Rectal smooth muscle tissue (tissue), 1 donor: ENCODE results near the gene ANKRD36C.
"Not testable (repeated sequence)": the region's sequence is repeated elsewhere in the genome, so short reads cannot be mapped to it uniquely, and the experiment has no call there.

Source experiments
- H3K27ac ChIP-seq: one replicate; pipeline ENCODE4 v1.7.0; 2013; ENCODE audit warnings: low read depth, low read length, inconsistent platforms
- H3K27me3 ChIP-seq: one replicate; pipeline ENCODE4 v1.7.0; 2013; ENCODE audit warnings: low read length; ENCODE audit not compliant: control insufficient read depth, insufficient read depth
- H3K36me3 ChIP-seq: one replicate; pipeline ENCODE4 v1.7.0; 2013; ENCODE audit warnings: low read length; ENCODE audit not compliant: control insufficient read depth, insufficient read depth
- H3K4me1 ChIP-seq: one replicate; pipeline ENCODE4 v1.7.0; 2013; ENCODE audit warnings: low read length; ENCODE audit not compliant: control insufficient read depth, insufficient read depth
- H3K4me3 ChIP-seq: one replicate; pipeline ENCODE4 v1.7.0; 2013; ENCODE audit warnings: low read length
- H3K9ac ChIP-seq: one replicate; pipeline ENCODE4 v1.7.0; 2013; ENCODE audit warnings: low read length

The ANKRD36C gene

DNA sequence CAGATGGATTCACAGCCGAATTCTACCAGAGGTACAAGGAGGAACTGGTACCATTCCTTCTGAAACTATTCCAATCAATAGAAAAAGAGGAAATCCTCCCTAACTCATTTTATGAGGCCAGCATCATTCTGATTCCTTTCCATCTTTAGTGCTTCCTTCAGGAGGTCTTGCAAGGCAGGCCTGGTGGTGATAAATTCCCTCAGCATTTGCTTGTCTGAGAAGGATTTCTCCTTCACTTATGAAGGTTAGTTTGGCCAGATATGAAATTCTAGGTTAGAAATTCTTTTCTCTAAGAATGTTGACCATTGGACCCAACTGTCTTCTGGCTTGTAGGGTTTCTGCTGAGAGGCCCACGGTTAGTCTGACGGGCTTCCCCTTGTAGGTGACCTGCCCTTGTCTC lies 167.4 kb downstream of the ANKRD36C start:
- H3K27ac ChIP-seq, H3K4me3 ChIP-seq, H3K9ac ChIP-seq: not testable (repeated sequence)

DNA sequence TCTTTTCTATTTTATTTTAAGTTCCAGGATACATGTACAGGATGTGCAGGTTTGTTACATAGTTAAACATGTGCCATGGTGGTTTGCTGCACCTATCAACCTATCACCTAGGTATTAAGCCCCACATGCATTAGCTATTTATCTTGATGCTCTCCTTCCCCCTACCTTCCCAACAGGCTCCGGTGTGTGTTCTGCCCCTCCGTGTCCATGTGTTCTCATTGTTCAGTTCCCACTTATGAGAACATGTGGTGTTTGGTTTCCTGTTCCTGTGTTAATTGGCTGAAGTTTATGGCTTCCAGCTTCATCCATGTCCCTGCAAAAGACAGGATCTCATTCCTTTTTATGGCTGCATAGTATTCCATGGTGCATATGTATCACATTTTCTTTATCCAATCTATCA lies 174.1 kb downstream of the ANKRD36C start:
- H3K27me3 ChIP-seq, H3K4me1 ChIP-seq, H3K4me3 ChIP-seq, H3K27ac ChIP-seq, H3K9ac ChIP-seq, H3K36me3 ChIP-seq: not testable (repeated sequence)

More for the DNA sequence above, 167.4 kb downstream of the ANKRD36C start:
- H3K27me3 ChIP-seq, H3K36me3 ChIP-seq, H3K4me1 ChIP-seq: not testable (repeated sequence)

DNA sequence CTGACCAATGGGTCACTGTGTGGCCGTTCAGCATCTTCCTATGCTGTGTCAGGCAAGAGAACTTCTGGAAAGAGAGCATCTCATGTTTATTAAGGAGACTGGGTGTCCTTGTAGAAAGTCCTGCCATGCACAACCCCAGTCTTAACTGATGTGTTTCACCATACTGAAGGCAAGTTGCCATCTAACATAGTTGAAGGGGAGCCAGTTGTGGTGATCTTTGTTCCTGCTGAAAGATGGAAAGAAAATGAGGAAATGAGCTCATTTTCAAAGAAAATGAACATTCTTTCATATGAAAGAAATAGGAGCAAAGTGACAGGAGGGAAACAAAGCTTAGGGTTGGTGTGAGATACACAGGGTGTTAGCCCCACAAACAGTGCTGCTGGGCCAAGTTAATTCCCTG lies 178.3 kb downstream of the ANKRD36C start:
- not testable (repeated sequence) for H3K27ac ChIP-seq, H3K4me1 ChIP-seq, H3K36me3 ChIP-seq, H3K4me3 ChIP-seq, H3K27me3 ChIP-seq, H3K9ac ChIP-seq

DNA sequence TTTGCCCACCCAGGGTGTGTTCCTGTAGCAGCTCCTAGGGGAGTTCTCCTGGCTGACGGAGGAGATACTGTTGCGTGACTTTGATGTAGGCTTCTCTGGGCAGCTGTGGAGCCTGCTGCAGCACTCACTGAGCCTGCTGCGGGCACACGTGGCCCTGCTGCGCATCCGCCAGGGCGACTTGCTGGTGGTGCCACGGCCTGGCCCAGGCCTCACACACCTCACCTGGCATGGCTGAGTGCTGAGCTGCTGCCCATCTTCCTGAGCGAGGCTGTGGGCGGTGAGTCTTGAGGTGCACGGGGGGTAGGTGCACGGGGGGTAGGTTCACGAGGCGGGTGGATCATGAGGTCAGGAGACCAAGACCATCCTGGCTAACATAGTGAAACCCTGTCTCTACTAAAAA lies 191.7 kb downstream of the ANKRD36C start:
- H3K4me3 ChIP-seq, result no peak overlapping the region
- no peak overlapping the region for H3K9ac ChIP-seq
- no peak overlapping the region for H3K27ac ChIP-seq
- H3K36me3 ChIP-seq, result no peaks in the 10 kb centered on the region
- no peaks in the 10 kb centered on the region for H3K4me1 ChIP-seq
- no peaks in the 10 kb centered on the region for H3K27me3 ChIP-seq

DNA sequence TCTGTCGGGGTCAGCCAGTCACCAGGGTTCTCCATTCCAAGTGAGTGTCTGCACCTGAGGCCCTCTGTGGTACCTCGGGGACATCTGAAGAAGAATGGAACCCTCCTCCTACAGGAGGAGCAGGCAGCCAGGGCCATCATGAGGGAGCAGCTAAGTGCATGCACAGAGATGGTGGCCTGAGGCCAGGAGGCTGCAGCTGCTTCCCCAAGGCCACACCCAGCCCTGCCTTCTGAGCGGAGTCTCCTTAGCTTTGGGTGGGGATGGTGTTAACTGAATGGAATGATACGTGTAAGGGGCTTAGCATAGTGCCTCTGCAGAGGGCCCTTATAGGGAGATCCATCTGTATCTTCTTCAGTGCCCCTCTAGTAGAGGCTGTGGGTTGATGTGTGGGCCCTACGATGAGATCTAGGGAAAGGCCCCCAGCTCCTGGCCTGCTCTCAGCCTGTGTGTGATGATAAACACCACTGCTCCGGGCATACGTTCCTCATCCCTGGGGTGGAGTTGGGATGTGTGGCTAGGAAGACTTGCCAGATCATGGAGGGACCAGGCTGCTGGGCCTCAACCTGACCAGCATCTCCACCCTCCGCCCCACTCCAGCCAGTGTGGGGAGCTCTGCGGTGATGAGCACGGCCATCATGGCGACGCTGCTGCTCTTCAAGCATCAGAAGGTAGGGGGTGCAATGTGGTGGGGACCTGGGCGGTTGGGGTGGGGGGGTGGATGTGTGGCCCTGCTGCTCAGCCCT lies 192.3 kb downstream of the ANKRD36C start:
- not testable (repeated sequence) for H3K9ac ChIP-seq, H3K27ac ChIP-seq, H3K4me1 ChIP-seq, H3K4me3 ChIP-seq, H3K36me3 ChIP-seq, H3K27me3 ChIP-seq

DNA sequence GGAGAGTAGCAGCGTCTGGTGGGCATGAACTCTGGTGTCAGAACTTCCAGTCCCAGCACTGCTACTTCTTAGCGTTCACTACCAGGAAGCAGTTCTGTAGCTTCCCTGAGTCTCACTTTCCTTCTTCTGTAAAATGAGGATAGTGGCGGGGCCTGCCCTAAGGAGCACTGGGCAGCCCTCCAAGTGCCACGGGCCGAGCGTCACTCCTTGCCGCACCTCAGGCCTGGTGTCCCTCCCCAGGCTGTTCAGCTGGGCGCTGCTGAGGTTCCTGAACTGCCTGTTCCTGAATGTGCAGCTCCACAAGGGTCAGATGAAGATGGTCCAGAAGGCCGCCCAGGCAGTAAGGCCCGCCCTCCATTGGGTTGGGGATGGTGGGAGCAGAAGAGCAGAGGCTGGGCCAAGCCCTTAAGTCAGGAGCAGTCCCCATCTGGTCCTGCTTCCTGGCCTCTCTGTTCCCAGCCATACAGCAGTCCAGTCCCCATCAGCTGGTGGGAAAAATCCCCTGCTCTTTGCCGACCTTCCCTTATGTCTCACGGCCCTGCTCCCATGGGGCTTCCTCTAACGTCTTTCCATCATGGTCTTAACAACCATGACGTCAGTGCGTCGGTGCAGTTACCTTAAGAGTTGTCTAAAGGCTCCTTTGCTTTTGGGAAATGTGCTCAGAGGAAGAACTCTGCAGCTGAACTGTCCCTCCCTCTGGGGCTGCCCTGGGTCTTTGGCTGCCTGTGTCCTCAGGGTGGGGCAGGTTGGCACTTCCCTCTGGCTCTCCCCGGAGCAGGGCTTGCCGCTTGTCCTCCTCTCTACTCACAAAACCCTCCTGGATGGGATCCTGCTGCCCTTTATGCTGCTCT lies 195.2 kb downstream of the ANKRD36C start:
- not testable (repeated sequence) for H3K27ac ChIP-seq, H3K36me3 ChIP-seq

DNA sequence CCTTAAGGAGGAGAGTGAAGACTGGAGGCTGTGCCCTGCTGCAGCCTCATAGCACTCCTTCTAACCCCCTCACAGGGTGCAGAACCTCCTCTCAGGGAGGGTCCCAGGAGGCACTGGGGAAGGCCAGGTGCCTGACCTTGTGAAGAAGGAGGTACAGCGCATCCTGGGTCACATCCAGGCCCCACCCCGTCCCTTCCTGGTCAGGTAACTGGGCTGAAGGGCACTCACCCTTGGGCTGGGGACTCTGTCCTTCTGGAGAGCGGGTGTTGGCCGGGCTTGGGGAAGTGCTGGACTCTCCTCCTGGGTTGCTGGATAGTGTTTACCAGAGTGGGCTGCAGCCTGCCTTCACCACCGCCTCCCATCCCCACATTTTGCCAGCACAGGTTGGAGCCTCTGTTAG lies 197.7 kb downstream of the ANKRD36C start:
- H3K4me3 ChIP-seq, H3K9ac ChIP-seq, H3K27ac ChIP-seq, H3K4me1 ChIP-seq, H3K36me3 ChIP-seq, H3K27me3 ChIP-seq: not testable (repeated sequence)

More for the DNA sequence above, 195.2 kb downstream of the ANKRD36C start:
- H3K4me1 ChIP-seq, H3K4me3 ChIP-seq, H3K9ac ChIP-seq, H3K27me3 ChIP-seq: not testable (repeated sequence)

DNA sequence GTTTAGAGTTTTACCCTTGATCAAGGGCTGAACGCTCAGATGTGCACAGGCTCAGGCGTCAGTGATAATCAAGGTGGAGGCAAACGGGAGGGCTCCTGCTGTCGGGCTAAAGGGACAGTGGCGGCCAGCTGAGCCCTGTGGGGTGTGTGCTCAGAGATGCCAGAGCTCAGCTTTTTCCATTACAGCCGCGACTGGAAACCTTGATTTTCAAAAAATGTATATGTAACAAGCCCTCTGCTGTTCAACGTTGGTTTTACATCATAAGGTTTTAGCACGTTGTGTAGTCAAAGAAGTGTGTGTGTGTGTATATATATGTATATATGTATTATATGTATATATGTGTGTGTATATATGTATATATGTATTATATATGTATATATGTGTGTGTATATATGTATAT lies 201.4 kb downstream of the ANKRD36C start:
- not testable (repeated sequence) for H3K4me1 ChIP-seq, H3K27me3 ChIP-seq, H3K27ac ChIP-seq, H3K9ac ChIP-seq, H3K4me3 ChIP-seq, H3K36me3 ChIP-seq

DNA sequence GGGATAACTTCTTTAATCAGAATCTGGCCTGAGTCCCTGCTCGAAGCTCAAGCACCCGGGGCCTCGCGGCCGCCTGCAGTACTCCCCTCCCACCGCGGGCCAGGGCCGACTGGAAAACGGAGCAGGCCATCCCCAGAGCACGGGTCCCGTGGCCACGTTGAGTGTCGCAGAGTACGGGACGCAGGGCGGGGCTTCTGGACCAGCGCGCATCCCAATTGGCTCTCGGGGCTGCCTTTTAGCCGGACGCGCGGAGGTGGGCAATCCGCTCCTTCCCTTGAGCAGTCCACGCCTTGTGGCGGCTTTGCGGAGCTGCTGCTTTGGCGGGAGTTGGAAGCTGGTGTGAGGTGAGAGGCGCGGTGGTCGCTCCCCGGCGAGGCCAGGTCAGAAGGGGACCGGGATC lies 202.2 kb downstream of the ANKRD36C start:
- H3K27ac ChIP-seq, H3K9ac ChIP-seq, H3K4me3 ChIP-seq, H3K4me1 ChIP-seq, H3K27me3 ChIP-seq, H3K36me3 ChIP-seq: not testable (repeated sequence)

DNA sequence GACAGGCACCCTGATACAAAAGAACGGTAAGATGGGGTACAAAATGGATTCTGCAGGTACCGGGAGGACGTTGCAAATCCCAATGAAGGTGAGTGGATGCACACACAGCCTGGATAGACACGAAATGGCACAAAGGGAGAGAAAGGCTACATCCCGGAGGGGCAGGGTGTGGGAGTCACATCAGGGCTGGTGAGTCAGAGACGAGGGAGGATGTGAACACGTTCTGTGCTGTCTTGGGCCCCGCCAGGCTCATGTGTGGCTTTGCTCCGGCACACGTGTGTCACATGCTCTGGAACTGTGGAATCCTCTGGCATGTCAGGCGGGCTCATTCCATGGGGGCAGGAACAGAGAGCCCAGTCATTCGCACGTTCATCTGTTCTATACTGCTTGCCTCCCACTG lies 203.0 kb downstream of the ANKRD36C start:
- not testable (repeated sequence) for H3K4me3 ChIP-seq, H3K4me1 ChIP-seq, H3K9ac ChIP-seq, H3K27me3 ChIP-seq, H3K27ac ChIP-seq, H3K36me3 ChIP-seq
